Suppressor macrophage treated with lipopolysaccharide for 1 hour (primary cell): Measurements from ENCODE around the gene SVOP.
A peak's percentile ranks its signal among the peaks of the same experiment; 100 is the strongest.

ENCODE experiments used
- DNase-seq, 3 donors: peaks; one replicate each; pipeline ENCODE4 v3.0.0-alpha.2; 2020 to 2022

The SVOP gene

GRCh38 chr12:108928695-108929094 lies 92.2 kb downstream of the SVOP start:
- no peak for DNase-seq

GRCh38 chr12:108922918-108923317 lies 98.0 kb downstream of the SVOP start:
- DNase-seq: no peak

- no peak for DNase-seq
Observed at GRCh38 chr12:108921946-108922345, 98.9 kb downstream of the SVOP start.

- DNase-seq: no peak
Observed at GRCh38 chr12:108918960-108919642, 101.8 kb downstream of the SVOP start.

GRCh38 chr12:108918206-108918605 lies 102.7 kb downstream of the SVOP start:
- DNase-seq: no peak

- no peak for DNase-seq
Observed at GRCh38 chr12:108916336-108916735, 104.5 kb downstream of the SVOP start.

GRCh38 chr12:108915632-108916133 lies 105.2 kb downstream of the SVOP start:
- no peak for DNase-seq

- peak; percentile 69 to 97 (median 93) for DNase-seq
Observed at GRCh38 chr12:108914121-108914531, 106.7 kb downstream of the SVOP start.

GRCh38 chr12:108912361-108912760 lies 108.5 kb downstream of the SVOP start:
- DNase-seq: no peak

GRCh38 chr12:108911915-108912314 lies 109.0 kb downstream of the SVOP start:
- no peak for DNase-seq

GRCh38 chr12:108910336-108910735 lies 110.5 kb downstream of the SVOP start:
- DNase-seq: no peak

- peak; percentile 80 to 87 (median 80) for DNase-seq
Observed at GRCh38 chr12:108907839-108908351, 113.0 kb downstream of the SVOP start.

GRCh38 chr12:108906971-108907370 lies 113.9 kb downstream of the SVOP start:
- no peak for DNase-seq

GRCh38 chr12:108905725-108906124 lies 115.1 kb downstream of the SVOP start:
- DNase-seq: peak; percentile 54 to 76 (median 70)

GRCh38 chr12:108899145-108899544 lies 121.7 kb downstream of the SVOP start:
- no peak for DNase-seq

GRCh38 chr12:108896817-108897216 lies 124.1 kb downstream of the SVOP start:
- DNase-seq: no peak

- no peak for DNase-seq
Observed at GRCh38 chr12:108896336-108896735, 124.5 kb downstream of the SVOP start.

- DNase-seq: no peak
Observed at GRCh38 chr12:108895220-108895802, 125.6 kb downstream of the SVOP start.

GRCh38 chr12:108890208-108890607 lies 130.7 kb downstream of the SVOP start:
- DNase-seq: peak in 1 of 3 donors; percentile 33

- DNase-seq: no peak
Observed at GRCh38 chr12:108888031-108888430, 132.8 kb downstream of the SVOP start.

- DNase-seq: no peak
Observed at GRCh38 chr12:108886873-108887629, 133.8 kb downstream of the SVOP start.

- peak; percentile 91 to 94 (median 93) for DNase-seq
Observed at GRCh38 chr12:108884116-108885012, 136.5 kb downstream of the SVOP start.
